MM.1S (cell line): Measurements from ENCODE around the gene RCVRN.

Source experiments
- EZH2 ChIP-seq: fragments of 300-600 bp; sonication (generic); optimal IDR thresholded peaks from 2 replicates; pipeline ENCODE3; 2017; ENCODE audit warnings: low read depth, mild to moderate bottlenecking, antibody characterized with exemption, low read length, mixed read lengths
- EZH2phosphoT487 ChIP-seq: fragments of 300-600 bp; sonication (generic); IDR thresholded peaks from 2 replicates; pipeline ENCODE4 v1.6.1; 2018; ENCODE audit warnings: antibody characterized with exemption, low read length
- TF ChIP-seq, protein P1 (sequence below): fragments of 300-600 bp; sonication (generic); IDR thresholded peaks from 2 replicates; pipeline ENCODE4 v1.5.1; 2016; ENCODE audit warnings: antibody characterized with exemption, low read length, mixed read lengths

DNA sequence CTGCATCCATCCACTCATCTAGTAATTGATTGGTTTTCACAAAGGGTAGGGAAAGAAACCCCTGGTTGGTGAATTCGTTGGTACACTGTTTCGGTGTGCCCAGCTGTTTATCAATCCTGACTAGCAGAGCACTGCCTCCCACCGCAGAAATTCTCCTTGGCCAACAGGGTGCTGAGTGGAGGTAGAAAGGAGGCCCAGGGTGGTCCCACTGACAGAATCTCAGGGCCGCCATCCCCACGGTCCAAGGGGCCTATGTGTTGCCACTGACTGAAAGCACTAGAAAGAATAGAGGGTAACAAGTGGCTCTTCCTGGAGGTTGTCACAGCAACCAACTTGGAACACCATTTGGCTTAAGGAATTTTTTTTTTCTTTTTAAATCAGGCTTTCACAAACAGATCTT is 8.4 kb upstream of the RCVRN start:
- TF ChIP-seq, protein P1, sequence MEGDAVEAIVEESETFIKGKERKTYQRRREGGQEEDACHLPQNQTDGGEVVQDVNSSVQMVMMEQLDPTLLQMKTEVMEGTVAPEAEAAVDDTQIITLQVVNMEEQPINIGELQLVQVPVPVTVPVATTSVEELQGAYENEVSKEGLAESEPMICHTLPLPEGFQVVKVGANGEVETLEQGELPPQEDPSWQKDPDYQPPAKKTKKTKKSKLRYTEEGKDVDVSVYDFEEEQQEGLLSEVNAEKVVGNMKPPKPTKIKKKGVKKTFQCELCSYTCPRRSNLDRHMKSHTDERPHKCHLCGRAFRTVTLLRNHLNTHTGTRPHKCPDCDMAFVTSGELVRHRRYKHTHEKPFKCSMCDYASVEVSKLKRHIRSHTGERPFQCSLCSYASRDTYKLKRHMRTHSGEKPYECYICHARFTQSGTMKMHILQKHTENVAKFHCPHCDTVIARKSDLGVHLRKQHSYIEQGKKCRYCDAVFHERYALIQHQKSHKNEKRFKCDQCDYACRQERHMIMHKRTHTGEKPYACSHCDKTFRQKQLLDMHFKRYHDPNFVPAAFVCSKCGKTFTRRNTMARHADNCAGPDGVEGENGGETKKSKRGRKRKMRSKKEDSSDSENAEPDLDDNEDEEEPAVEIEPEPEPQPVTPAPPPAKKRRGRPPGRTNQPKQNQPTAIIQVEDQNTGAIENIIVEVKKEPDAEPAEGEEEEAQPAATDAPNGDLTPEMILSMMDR, result no peak
- TF ChIP-seq EZH2, result no peak
- TF ChIP-seq EZH2phosphoT487, result no peak
